Prostate gland (tissue), 2 donors: ENCODE data around the gene CMTM1.

Experiments
- POLR2A ChIP-seq: fragments of 450-650 bp; IDR thresholded peaks from one replicate; pipeline ENCODE4 v1.6.1; 2016; ENCODE audit warnings: antibody characterized with exemption, mild to moderate bottlenecking
- POLR2AphosphoS5 ChIP-seq: sonication (generic); formaldehyde crosslinking; IDR thresholded peaks from one replicate; pipeline ENCODE4 v1.6.1; 2017; ENCODE audit warnings: antibody characterized with exemption
- TF ChIP-seq, protein P1 (sequence below), 4 experiments: fragments of 200-600 bp in 2 of 4; fragments of 450-650 bp in 2 of 4; sonication (generic) in 2 of 4; IDR thresholded peaks; 1 replicate in 3 of 4; 2 replicates in 1 of 4; pipeline ENCODE4 v1.5.1; 2016 to 2019; ENCODE audit warnings: antibody characterized with exemption in 4 of 4, mild to moderate bottlenecking in 2 of 4, moderate library complexity in 2 of 4

DNA sequence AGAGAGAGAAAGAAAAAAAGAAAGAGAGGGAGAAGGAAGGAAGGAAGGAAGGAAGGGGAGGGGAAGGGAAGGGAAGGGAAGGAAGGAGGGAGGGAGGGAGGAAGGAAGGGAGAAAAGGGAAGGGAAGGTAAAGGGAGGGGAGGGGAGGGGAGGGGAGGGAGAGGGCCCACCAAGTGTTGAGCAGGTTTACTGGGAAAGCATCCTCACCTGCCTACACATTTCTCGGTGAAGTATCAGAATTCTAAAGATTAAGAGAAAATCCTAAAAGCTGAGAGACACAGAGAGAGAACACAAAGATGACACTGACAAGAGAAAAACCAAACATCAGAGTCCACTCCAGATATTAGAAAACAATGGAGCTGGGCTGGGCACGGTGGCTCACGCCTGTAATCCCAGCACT, 26.0 kb downstream of the CMTM1 start:
- TF ChIP-seq, protein P1, sequence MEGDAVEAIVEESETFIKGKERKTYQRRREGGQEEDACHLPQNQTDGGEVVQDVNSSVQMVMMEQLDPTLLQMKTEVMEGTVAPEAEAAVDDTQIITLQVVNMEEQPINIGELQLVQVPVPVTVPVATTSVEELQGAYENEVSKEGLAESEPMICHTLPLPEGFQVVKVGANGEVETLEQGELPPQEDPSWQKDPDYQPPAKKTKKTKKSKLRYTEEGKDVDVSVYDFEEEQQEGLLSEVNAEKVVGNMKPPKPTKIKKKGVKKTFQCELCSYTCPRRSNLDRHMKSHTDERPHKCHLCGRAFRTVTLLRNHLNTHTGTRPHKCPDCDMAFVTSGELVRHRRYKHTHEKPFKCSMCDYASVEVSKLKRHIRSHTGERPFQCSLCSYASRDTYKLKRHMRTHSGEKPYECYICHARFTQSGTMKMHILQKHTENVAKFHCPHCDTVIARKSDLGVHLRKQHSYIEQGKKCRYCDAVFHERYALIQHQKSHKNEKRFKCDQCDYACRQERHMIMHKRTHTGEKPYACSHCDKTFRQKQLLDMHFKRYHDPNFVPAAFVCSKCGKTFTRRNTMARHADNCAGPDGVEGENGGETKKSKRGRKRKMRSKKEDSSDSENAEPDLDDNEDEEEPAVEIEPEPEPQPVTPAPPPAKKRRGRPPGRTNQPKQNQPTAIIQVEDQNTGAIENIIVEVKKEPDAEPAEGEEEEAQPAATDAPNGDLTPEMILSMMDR (IDR thresholded peaks at IDR 0.05): no peak
- TF ChIP-seq POLR2A (no peak), POLR2AphosphoS5 (no peak)
